ENCODE measurements around the gene NOL9. TPM values are rescaled to one million over a fixed set of nuclear protein-coding genes. Genes with fewer than 3 reads are reported as not detected.

NOL9 gene
- total RNA-seq, 1 donor from 2014 or later = 26.0 TPM

GRCh38 chr1:6509919-6510291 lies 44.4 kb downstream of the NOL9 start:
- ATAC-seq = peak; percentile 58
- intact Hi-C loops (cut with DNase I) = no loop called here
- no peak for DNase-seq (ENCODE audit: low spot score)

GRCh38 chr1:6509220-6509918 lies 44.9 kb downstream of the NOL9 start:
- ATAC-seq = peak; percentile 32
- DNase-seq (ENCODE audit: low spot score) = no peak
- intact Hi-C loops (cut with DNase I) = no loop called here

GRCh38 chr1:6508816-6509189 lies 45.5 kb downstream of the NOL9 start:
- no peak for ATAC-seq
- intact Hi-C loops (cut with DNase I) = no loop called here
- DNase-seq (ENCODE audit: low spot score) = no peak

- no peak for ATAC-seq
- no peak for DNase-seq (ENCODE audit: low spot score)
- intact Hi-C loops (cut with DNase I) = no loop called here
Measured at GRCh38 chr1:6508154-6508815, 46.0 kb downstream of the NOL9 start.

- ATAC-seq (no peak), DNase-seq (ENCODE audit: low spot score) (no peak)
- intact Hi-C loops (cut with DNase I) = no loop called here
Measured at GRCh38 chr1:6507461-6507911, 46.8 kb downstream of the NOL9 start.

GRCh38 chr1:6507037-6507428 lies 47.3 kb downstream of the NOL9 start:
- intact Hi-C loops (cut with DNase I) = no loop called here
- no peak for DNase-seq (ENCODE audit: low spot score)

DNA sequence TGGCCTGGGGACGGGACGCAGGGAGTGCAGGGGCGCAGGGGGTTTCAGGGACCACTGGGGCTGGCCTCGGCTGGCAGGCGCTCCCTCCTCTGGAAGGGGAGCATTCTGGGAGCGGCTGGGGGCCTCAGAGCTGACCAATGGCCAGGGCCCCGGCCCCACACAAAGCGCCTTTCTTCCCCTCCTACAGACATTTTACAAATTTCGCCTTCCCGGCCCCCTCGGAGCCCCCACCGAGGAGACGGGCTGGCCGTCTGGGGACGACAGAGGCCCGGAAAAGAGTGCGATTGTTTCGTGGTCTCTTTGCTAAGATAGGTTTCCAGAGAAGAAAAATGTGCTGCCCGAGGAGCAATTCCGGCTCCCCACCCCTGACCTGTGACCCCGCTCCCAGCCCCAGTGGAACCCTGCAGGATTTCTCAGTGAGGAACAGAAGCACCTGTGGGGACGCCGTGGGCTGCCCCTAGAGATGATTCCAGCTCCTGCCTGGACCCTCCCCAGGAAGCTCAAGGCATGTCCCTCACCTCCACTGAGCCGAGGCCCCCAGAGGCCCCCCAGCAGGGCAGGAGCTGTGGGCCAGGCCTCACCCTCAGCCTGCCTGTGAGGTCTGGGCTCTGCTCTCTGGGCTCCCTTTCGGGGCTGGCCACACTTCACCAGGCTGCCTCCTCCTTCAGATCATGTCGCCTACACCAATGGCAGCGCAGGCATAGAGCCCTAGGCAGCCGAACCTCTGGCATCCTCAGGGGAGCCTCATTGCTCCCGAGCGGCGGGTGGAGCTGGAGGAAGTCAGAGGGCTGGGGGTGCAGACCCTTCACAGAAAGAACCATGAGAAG lies 47.9 kb downstream of the NOL9 start:
- DNase-seq (ENCODE audit: low spot score) (no peak), ATAC-seq (peak; percentile 9)
- intact Hi-C loops (cut with DNase I) = no loop called here

More at GRCh38 chr1:6507037-6507428, 47.3 kb downstream of the NOL9 start:
- no peak for ATAC-seq

DNA sequence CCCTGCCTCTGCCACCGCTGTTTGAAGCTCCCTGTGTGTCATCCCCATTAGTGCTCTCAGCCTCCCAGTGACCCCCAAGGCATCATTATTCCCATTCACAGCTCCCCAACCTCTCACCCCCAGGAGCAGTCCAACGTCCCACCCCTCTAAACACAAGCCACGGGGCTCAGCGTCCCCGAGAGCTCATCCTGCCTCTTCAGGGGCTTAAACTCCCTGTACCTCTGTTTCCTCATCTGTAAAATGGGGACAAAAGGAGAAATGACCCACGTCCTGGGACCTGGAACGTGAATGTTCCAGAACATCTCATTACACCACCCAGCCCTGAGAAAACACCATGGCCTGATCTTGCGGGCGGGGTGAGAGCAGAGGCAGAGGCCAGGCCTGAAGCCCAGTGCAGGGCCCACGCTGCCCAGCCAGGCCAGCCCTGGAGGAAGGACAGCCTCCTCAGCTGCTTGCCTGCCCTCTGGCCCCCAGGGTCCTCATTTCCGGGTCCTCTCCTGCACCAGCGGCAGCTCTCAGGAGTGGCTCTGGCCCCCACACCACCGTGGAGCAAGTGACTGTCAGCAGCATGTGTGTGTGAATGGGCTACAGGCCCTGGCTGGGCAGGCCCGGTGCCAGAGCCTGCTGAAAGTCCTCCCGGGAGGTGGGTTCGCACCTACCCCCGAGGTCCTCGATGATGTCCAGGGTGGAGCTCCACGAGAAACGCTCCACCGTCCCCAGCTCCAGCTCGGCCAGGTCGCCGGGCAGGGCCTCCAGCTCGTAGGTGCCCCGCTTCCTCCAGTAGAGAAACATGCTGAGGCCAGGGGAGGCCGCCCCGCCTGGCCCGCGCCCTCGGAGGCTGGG lies 48.7 kb downstream of the NOL9 start:
- intact Hi-C loops (cut with DNase I) = no loop called here
- DNase-seq (ENCODE audit: low spot score) = no peak
- no peak for ATAC-seq

DNA sequence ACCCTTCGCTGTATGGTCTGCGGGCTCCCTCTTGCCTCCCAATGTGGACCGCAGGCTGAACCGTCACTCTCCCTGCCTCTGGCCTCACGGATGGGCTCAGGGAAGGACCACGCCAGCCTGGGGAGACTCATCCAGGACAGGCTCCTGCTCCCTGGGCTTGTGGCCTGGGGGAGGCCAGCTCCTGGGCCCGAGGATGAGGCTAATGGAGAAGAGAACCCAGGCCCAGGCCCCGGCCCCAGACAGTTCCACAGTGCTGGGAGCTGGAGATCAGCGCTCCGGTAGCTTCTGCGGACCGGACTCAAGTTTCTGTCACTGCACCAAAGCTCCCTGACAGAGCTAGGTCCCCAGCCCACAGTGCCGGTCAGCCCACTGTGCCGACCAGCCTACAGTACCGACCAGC lies 49.4 kb downstream of the NOL9 start:
- ATAC-seq (no peak), DNase-seq (ENCODE audit: low spot score) (no peak)
- intact Hi-C loops (cut with DNase I) = no loop called here

GRCh38 chr1:6503884-6504602 lies 50.3 kb downstream of the NOL9 start:
- ATAC-seq = no peak
- DNase-seq (ENCODE audit: low spot score) = no peak
- intact Hi-C loops (cut with DNase I) = no loop called here

DNA sequence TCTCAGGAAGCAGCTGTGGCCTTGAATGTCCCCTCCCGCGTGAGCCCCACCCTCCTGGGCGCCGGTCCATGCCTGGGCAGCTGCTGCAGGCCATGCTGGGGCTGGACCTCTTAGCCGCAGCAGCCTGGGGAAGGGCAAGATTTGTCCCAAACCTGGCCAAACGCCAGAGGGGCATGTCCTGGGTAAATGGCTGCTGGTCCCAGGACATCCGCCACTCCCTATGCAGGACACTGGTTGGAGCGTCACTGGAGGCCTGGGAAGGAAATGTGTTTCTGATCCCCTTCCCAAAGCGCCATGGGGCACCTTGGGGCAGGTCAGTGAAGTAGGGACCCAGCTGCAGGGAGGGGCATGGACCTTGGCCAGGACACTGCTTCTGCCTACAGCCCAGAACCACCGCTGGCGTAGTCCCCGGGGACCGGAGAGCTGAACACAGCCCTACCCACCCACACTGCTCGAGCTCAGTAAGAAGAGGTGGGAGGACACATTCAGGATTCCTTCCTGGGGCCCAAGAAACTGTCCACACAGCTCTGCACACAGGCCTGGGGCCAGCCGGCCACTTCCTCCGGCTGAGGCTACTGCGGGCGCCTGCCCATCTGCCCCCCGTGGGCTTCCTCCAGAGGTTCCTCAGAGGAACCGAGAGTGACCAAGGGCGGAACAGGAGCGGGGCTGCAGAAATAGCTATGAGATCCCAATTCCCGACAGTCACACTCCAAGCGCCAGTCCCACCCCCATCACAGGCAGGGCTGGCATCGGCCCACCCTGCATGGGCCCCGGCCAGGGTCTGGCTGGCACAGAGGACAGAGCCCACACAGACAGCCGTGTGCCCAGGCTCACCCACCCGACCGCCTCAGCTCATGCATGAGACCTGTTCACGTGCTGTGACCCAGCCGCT lies 52.1 kb downstream of the NOL9 start:
- intact Hi-C loops (cut with DNase I) = no loop called here
- peak; percentile 66 for ATAC-seq
- peak; percentile 83 for DNase-seq (ENCODE audit: low spot score)

GRCh38 chr1:6501279-6501813 lies 53.0 kb downstream of the NOL9 start:
- no peak for ATAC-seq
- intact Hi-C loops (cut with DNase I) = no loop called here

GRCh38 chr1:6500544-6501278 lies 53.6 kb downstream of the NOL9 start:
- intact Hi-C loops (cut with DNase I) = no loop called here
- DNase-seq (ENCODE audit: low spot score) = no peak
- peak; percentile 19 for ATAC-seq

More at GRCh38 chr1:6501279-6501813, 53.0 kb downstream of the NOL9 start:
- DNase-seq (ENCODE audit: low spot score) = no peak

GRCh38 chr1:6499296-6499695 lies 55.0 kb downstream of the NOL9 start:
- no peak for DNase-seq (ENCODE audit: low spot score)
- no peak for ATAC-seq
- intact Hi-C loops (cut with DNase I) = no loop called here

- no peak for DNase-seq (ENCODE audit: low spot score)
- intact Hi-C loops (cut with DNase I) = no loop called here
- no peak for ATAC-seq
Measured at GRCh38 chr1:6498576-6499111, 55.7 kb downstream of the NOL9 start.

GRCh38 chr1:6497867-6498575 lies 56.3 kb downstream of the NOL9 start:
- intact Hi-C loops (cut with DNase I) = no loop called here
- no peak for DNase-seq (ENCODE audit: low spot score)

More at GRCh38 chr1:6497867-6498575, 56.3 kb downstream of the NOL9 start:
- no peak for ATAC-seq

Data from sciatic nerve (tissue), 2 donors.